ENCODE measurements around the gene PCNP.

PCNP gene

DNA sequence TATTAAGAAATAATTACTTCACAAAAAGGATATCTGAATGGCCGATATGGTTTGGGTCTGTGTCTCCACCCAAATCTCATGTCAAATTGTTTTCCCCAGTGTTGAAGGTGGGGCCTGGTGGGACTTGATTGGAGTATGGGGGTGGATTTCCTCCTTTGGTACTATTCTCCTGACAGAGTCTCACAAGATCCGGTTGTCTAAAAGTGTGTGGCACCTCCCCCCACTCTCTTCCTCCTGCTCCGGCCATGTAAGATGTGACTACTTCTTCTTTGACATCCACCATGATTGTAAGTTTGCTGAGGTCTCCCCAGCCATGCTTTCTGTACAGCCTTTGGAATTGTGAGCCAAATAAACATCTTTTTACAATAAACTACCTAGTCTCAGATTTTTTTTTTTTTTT lies 68.5 kb downstream of the PCNP start:
- TF ChIP-seq, protein P1, sequence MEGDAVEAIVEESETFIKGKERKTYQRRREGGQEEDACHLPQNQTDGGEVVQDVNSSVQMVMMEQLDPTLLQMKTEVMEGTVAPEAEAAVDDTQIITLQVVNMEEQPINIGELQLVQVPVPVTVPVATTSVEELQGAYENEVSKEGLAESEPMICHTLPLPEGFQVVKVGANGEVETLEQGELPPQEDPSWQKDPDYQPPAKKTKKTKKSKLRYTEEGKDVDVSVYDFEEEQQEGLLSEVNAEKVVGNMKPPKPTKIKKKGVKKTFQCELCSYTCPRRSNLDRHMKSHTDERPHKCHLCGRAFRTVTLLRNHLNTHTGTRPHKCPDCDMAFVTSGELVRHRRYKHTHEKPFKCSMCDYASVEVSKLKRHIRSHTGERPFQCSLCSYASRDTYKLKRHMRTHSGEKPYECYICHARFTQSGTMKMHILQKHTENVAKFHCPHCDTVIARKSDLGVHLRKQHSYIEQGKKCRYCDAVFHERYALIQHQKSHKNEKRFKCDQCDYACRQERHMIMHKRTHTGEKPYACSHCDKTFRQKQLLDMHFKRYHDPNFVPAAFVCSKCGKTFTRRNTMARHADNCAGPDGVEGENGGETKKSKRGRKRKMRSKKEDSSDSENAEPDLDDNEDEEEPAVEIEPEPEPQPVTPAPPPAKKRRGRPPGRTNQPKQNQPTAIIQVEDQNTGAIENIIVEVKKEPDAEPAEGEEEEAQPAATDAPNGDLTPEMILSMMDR (IDR thresholded peaks at IDR 0.05; ENCODE audit: low read depth, low read length): no peak
- no peak for DNase-seq (ENCODE audit: extremely low read depth, low read depth)

DNA sequence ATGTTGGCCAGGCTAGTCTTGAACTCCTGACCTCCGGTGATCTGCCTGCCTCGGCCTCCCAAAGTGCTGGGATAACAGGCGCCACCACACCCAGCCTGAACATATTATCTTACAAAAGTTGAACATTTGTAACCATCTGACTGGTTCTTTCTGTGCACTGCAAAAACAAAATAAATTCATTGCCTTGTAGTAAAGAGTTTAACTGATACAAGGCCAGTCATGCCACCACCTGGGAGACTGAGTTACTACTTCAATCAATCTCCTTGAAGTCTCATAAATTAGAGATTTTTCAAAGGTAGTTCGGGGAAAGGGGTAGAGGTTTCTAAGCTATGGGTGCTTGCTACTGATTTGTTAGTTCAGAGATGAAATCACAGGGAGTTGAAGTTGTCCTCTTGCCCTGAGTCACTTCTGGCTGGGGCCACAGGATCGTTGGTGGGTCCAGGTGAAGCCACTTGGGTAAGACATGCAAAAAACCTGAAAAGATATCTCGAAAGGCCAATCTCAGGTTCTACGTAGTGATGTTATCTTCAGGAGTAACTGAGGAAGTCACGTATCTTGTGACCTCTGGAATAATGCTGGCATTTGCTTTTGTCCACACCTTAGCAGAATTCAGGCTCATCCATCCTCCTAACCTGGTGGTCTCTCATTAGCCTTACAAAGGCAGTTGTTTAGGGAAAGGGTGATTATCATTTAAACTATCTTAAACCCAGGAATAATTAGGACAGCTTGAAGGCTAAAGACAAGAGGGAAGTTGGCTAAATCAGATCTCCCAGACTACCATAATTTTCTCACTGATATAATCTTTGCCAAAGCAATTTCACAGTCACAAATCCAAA lies 69.2 kb downstream of the PCNP start:
- no peak for DNase-seq (ENCODE audit: extremely low read depth, low read depth)
- TF ChIP-seq, protein P1 (IDR thresholded peaks at IDR 0.05; ENCODE audit: low read depth, low read length): no peak

All from AG09319 (cell line).